ENCODE results near the gene IPPK. TPM values are rescaled to one million over a fixed set of nuclear protein-coding genes. Genes with fewer than 3 reads are reported as not detected.

The IPPK gene
- total and polyA plus RNA-seq, 2 donors (not counting 1 experiment from before 2014, with no cell fraction given), result 6.8 to 8.7 TPM

- TF ChIP-seq, protein P1, sequence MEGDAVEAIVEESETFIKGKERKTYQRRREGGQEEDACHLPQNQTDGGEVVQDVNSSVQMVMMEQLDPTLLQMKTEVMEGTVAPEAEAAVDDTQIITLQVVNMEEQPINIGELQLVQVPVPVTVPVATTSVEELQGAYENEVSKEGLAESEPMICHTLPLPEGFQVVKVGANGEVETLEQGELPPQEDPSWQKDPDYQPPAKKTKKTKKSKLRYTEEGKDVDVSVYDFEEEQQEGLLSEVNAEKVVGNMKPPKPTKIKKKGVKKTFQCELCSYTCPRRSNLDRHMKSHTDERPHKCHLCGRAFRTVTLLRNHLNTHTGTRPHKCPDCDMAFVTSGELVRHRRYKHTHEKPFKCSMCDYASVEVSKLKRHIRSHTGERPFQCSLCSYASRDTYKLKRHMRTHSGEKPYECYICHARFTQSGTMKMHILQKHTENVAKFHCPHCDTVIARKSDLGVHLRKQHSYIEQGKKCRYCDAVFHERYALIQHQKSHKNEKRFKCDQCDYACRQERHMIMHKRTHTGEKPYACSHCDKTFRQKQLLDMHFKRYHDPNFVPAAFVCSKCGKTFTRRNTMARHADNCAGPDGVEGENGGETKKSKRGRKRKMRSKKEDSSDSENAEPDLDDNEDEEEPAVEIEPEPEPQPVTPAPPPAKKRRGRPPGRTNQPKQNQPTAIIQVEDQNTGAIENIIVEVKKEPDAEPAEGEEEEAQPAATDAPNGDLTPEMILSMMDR (IDR thresholded peaks at IDR 0.05), result no peak
- no peak for TF ChIP-seq EZH2 (IDR thresholded peaks at IDR 0.05; ENCODE audit: borderline replicate concordance, insufficient read depth, low read depth, low read length, poor library complexity, severe bottlenecking)
These were observed 14.6 kb downstream of the IPPK start for GRCh38 chr9:92655366-92655765.

DNA sequence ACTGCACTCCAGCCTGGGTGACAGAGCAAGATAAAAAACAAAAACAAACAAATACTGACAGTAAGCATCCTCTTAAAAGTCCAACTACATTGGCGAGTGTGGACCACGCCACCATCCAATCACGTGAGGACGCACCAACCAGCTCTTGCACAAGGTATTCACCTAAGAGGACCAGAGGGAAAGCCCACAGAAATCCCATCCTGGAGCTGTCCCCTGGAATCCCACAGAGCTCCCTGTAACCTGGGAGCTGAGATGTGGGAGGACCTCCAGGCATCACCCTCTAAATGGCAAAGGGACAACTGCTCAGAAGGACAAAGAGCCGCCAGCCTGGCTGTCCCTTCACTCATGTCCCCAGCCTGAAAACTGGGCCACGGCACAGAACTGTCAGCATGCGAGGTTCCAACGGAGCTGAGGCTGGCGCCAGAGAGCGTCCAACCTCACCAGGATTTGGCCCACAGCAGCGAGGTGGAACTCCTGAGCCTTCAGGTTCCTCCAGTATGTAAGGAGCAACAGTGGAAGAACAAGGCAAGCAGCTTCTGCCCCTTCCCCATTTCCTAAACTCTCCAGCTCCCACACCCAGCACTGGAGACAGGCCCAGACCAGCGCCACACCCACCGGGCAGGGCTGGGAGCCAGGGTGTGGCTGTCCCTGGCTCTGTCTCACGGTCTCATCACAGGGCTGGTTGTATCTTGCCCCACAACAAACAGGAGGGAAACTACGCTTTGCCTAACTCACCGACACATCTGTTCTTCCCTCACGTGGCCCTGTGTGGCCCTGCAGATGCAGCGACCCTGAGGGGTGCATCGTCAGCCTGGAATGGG is 15.2 kb downstream of the IPPK start:
- DNase-seq, result no peak
- Histone ChIP-seq H3K4me2 (replicated peaks; ENCODE audit: low read depth, low read length, poor library complexity, severe bottlenecking) (no peak overlapping the region), H3K9ac (ENCODE audit: low read length) (no peak overlapping the region), H3K4me1 (ENCODE audit: control insufficient read depth in 2 of 2, insufficient read depth in 2 of 2, low read length in 2 of 2) (peaks cover 0 to 12% of the 10 kb centered on the region in 2 donors), H3K36me3 (replicated peaks in 1 of 2; ENCODE audit: control extremely low read depth in 1 of 2, control insufficient read depth in 1 of 2, extremely low read depth in 1 of 2, insufficient read depth in 2 of 2, low read length in 1 of 2) (peaks cover 0 to 50% of the 10 kb centered on the region in 2 experiments), H3K27ac (ENCODE audit: low read length in 2 of 2) (no peak overlapping the region), H2AFZ (ENCODE audit: insufficient read depth, low read depth, low read length, poor library complexity, severe bottlenecking) (no peak overlapping the region), H3K27me3 (replicated peaks in 1 of 4; ENCODE audit: control extremely low read depth in 1 of 4, control insufficient read depth in 3 of 4, insufficient read depth in 4 of 4, low read length in 3 of 4) (no peaks in the 10 kb centered on the region), H3K4me3 (ENCODE audit: control extremely low read depth in 1 of 5, extremely low read depth in 1 of 5, insufficient read depth in 1 of 5, low read depth in 2 of 5, low read length in 4 of 5) (no peak overlapping the region), H4K20me1 (ENCODE audit: control insufficient read depth, insufficient read depth, low read length, poor library complexity, severe bottlenecking) (no peaks in the 10 kb centered on the region), H3K79me2 (ENCODE audit: control insufficient read depth, insufficient read depth, low read length) (peaks cover 37% of the 10 kb centered on the region), H3K9me3 (ENCODE audit: control extremely low read depth in 1 of 3, control insufficient read depth in 2 of 3, insufficient read depth in 1 of 3, low read length in 2 of 3) (peaks cover 0 to 3% (median 0%) of the 10 kb centered on the region in 3 donors)
- intact Hi-C loops (cut with micrococcal nuclease), result no loop called here
- ChIA-PET CTCF (no interaction called here), POLR2A (no interaction called here)
- H3K4me3 Mint-ChIP-seq, result no peak overlapping the region
- 98% methylated on average over 19 of the region's 19 CpGs for WGBS (ENCODE audit: insufficient coverage)
- ATAC-seq (ENCODE audit: low read depth), result no peak
- TF ChIP-seq, protein P1 (IDR thresholded peaks at IDR 0.05), result no peak
- TF ChIP-seq EZH2 (IDR thresholded peaks at IDR 0.05; ENCODE audit: borderline replicate concordance, insufficient read depth, low read depth, low read length, poor library complexity, severe bottlenecking), result no peak
- H3K9me3 Mint-ChIP-seq (ENCODE audit: insufficient read depth), result no peaks in the 10 kb centered on the region
- H3K4me1 Mint-ChIP-seq, result peaks cover 12% of the 10 kb centered on the region
- no peak overlapping the region for H3K27ac Mint-ChIP-seq
- no peaks in the 10 kb centered on the region for H3K27me3 Mint-ChIP-seq

More at GRCh38 chr9:92655366-92655765, 14.6 kb downstream of the IPPK start:
- Histone ChIP-seq H2AFZ (ENCODE audit: insufficient read depth, low read depth, low read length, poor library complexity, severe bottlenecking) (no peak overlapping the region), H3K27ac (ENCODE audit: low read length in 2 of 2) (no peak overlapping the region), H3K4me3 (ENCODE audit: control extremely low read depth in 1 of 5, extremely low read depth in 1 of 5, insufficient read depth in 1 of 5, low read depth in 2 of 5, low read length in 4 of 5) (no peak overlapping the region), H3K4me1 (ENCODE audit: control insufficient read depth in 2 of 2, insufficient read depth in 2 of 2, low read length in 2 of 2) (peaks cover 0 to 12% of the 10 kb centered on the region in 2 donors), H3K27me3 (replicated peaks in 1 of 4; ENCODE audit: control extremely low read depth in 1 of 4, control insufficient read depth in 3 of 4, insufficient read depth in 4 of 4, low read length in 3 of 4) (no peaks in the 10 kb centered on the region), H3K79me2 (ENCODE audit: control insufficient read depth, insufficient read depth, low read length) (peaks cover 44% of the 10 kb centered on the region), H4K20me1 (ENCODE audit: control insufficient read depth, insufficient read depth, low read length, poor library complexity, severe bottlenecking) (peaks cover 4% of the 10 kb centered on the region), H3K9me3 (ENCODE audit: control extremely low read depth in 1 of 3, control insufficient read depth in 2 of 3, insufficient read depth in 1 of 3, low read length in 2 of 3) (peaks cover 0 to 3% (median 0%) of the 10 kb centered on the region in 3 donors), H3K4me2 (replicated peaks; ENCODE audit: low read depth, low read length, poor library complexity, severe bottlenecking) (no peak overlapping the region), H3K36me3 (replicated peaks in 1 of 2; ENCODE audit: control extremely low read depth in 1 of 2, control insufficient read depth in 1 of 2, extremely low read depth in 1 of 2, insufficient read depth in 2 of 2, low read length in 1 of 2) (peaks cover 0 to 47% of the 10 kb centered on the region in 2 experiments), H3K9ac (ENCODE audit: low read length) (no peak overlapping the region)
- intact Hi-C loops (cut with micrococcal nuclease), result no loop called here
- Mint-ChIP-seq H3K4me1 (peaks cover 12% of the 10 kb centered on the region), H3K4me3 (no peak overlapping the region), H3K27me3 (no peaks in the 10 kb centered on the region), H3K9me3 (ENCODE audit: insufficient read depth) (no peaks in the 10 kb centered on the region), H3K27ac (no peak overlapping the region)
- POLR2A ChIA-PET, result no interaction called here
- CTCF ChIA-PET, result no interaction called here
- no peak for DNase-seq
- WGBS (ENCODE audit: insufficient coverage), result 98% methylated on average over 7 of the region's 7 CpGs
- ATAC-seq (ENCODE audit: low read depth), result no peak
